ENCODE measurements around the gene JOSD2. TPM values are rescaled to one million over a fixed set of nuclear protein-coding genes. Genes with fewer than 3 reads are reported as not detected.

JOSD2 gene
- total RNA-seq, 1 donor from 2014 or later: 41.7 TPM

- Mint-ChIP-seq H3K4me1 (ENCODE audit: low read depth) (peaks cover 13% of the 10 kb centered on the region), H3K9me3 (no peaks in the 10 kb centered on the region), H3K4me3 (peak overlapping the region; percentile 17), H3K27me3 (ENCODE audit: insufficient read depth) (no peaks in the 10 kb centered on the region), H3K27ac (peak overlapping the region; percentile 6), H3K36me3 (ENCODE audit: low read depth) (peaks cover 2% of the 10 kb centered on the region)
- intact Hi-C loops (cut with micrococcal nuclease): no loop called here
- DNase-seq (ENCODE audit: low spot score): no peak
Observed at GRCh38 chr19:50492303-50493052, 18.5 kb downstream of the JOSD2 start.

- peaks cover 7% of the 10 kb centered on the region for H3K9me3 Mint-ChIP-seq
- intact Hi-C loops (cut with micrococcal nuclease): no loop called here
- peaks cover 13% of the 10 kb centered on the region for H3K4me1 Mint-ChIP-seq (ENCODE audit: low read depth)
- peak overlapping the region; percentile 40 for H3K27ac Mint-ChIP-seq
- peaks cover 9% of the 10 kb centered on the region for H3K36me3 Mint-ChIP-seq (ENCODE audit: low read depth)
- no peak overlapping the region for H3K4me3 Mint-ChIP-seq
- H3K27me3 Mint-ChIP-seq (ENCODE audit: insufficient read depth): no peaks in the 10 kb centered on the region
- DNase-seq (ENCODE audit: low spot score): no peak
Observed at GRCh38 chr19:50490991-50491472, 20.0 kb downstream of the JOSD2 start.

DNA sequence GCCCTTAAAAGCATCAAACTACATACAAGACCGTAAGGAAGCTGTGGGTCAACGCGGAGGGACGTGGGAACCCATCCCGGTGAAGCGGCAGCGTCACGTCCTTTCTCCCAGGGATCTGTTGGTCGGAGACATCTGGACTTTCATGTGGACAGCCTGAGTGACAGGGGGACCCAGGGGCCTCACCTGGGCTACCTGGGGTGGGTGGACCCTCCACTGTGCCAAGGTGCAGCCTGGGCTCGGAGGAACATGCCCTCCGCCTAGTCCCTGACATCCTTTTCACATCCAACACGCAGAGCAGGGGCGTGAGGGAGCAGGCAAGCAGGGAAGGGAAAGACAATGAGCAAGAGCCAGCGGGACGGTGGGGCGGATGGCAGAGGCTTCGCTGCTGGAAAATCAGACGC, 20.6 kb downstream of the JOSD2 start:
- Mint-ChIP-seq H3K27ac (no peak overlapping the region), H3K36me3 (ENCODE audit: low read depth) (peaks cover 15% of the 10 kb centered on the region), H3K4me1 (ENCODE audit: low read depth) (peaks cover 13% of the 10 kb centered on the region), H3K4me3 (no peak overlapping the region), H3K27me3 (ENCODE audit: insufficient read depth) (no peaks in the 10 kb centered on the region), H3K9me3 (peaks cover 13% of the 10 kb centered on the region)
- intact Hi-C loops (cut with micrococcal nuclease): no loop called here
- DNase-seq (ENCODE audit: low spot score): no peak

DNA sequence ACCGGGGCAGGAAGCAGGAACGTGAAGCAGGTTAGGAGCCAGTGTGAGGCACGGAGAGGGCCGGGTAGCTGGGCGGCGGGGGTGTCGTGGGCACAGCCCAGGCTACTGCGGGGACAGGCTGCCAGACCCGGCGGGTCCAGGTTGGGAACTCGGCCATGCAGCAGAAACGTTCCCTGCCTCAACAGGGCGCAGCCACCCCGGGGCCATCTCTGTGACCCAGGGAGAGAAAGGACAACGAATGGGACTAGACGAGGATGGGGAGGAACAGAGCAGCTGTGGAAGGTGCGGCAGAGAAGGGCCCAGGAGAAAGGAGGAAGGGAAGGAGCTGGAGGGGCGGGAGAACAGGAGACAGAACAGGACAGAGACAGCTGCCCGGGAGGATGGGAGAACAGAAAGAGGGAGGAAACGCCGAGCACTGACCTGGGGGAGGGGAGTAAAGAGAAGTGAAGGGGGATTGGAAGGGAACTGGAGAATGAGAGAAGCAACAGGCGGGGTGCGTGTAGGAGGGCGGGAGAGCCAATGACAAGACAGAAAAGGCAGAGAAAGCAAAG, 21.5 kb downstream of the JOSD2 start:
- Mint-ChIP-seq H3K9me3 (peaks cover 16% of the 10 kb centered on the region), H3K4me3 (no peak overlapping the region), H3K27ac (no peak overlapping the region)

DNA sequence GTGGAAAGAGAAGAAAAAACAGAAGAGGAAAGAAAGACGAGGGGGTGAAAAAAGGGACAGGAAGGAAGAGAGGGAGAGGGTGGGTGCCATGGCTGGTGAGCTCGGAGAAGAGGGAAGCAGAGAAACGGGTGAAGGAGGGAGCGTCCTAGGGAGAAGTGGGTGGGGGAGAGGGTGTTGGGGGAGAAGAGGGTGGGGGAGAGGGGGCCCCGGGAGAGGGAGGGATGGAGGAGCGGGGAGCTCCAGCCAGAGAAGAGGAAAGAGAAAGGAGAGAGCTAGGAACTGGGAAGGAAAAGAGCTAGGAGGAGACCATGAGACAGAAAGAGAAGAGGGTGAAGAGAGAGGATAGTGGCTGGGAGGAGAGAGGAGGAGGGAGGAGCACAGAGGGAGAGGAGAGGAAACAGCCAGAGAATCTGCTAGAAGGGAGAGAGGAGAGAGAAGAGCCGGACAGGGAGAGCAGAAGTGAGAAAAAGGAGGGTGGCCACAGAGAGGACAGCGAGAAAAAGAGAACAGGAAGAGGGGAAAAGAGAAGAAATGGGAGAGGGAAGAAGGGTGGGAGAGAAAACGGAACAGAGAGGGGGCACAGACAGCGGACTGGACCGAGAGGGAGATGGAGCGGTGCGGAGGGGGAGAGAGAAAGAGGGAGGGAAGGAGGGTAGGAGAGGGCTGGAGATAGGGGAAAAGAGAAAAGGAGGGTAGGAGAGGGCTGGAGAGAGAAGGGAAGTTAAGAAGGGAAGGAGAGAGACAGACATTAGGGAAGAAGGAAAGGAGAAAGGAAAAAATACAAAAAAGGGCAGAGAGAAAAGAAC, 22.4 kb downstream of the JOSD2 start:
- Mint-ChIP-seq H3K4me1 (ENCODE audit: low read depth) (peaks cover 13% of the 10 kb centered on the region), H3K36me3 (ENCODE audit: low read depth) (peaks cover 21% of the 10 kb centered on the region), H3K27ac (peak overlapping the region; percentile 45), H3K9me3 (peaks cover 16% of the 10 kb centered on the region), H3K4me3 (no peak overlapping the region), H3K27me3 (ENCODE audit: insufficient read depth) (no peaks in the 10 kb centered on the region)
- no peak for DNase-seq (ENCODE audit: low spot score)
- intact Hi-C loops (cut with micrococcal nuclease): no loop called here

More for the DNA sequence above, 21.5 kb downstream of the JOSD2 start:
- Mint-ChIP-seq H3K4me1 (ENCODE audit: low read depth) (peaks cover 13% of the 10 kb centered on the region), H3K36me3 (ENCODE audit: low read depth) (peaks cover 21% of the 10 kb centered on the region), H3K27me3 (ENCODE audit: insufficient read depth) (no peaks in the 10 kb centered on the region)
- DNase-seq (ENCODE audit: low spot score): no peak
- intact Hi-C loops (cut with micrococcal nuclease): no loop called here

DNA sequence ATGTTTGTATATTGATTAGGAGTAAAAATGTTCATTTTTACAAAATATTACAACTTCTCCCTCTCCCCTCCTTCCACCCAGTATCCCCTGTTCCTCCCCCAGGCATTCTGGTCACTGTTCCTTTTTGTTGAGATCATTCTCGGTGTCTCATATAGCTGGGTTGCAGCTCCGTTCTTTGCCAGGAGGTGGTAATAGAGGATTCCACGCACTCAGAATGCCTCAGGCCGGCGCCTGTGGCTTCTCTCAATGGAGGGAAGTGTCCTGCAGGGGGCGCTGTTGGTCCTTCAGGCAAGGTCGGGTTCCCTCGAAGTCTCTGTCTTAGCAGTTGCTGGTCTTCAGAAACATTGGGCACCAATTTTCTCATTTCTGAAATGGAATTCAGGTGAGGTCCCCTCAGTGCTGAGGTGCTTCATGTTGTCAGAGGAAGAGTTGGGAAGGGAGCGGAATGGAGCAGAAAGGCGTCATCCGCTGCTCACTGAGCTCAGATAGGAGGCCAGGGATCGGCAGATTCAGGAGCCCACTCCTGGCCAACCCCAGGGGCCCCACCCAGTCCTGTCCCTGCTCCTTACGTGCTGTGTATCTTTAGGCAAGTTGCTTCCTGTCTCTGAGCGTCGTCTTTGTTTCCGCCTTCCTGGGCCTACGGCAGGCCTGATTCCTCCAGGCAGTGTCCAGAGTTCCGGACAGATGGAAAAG, 24.0 kb downstream of the JOSD2 start:
- peak; percentile 28 for DNase-seq (ENCODE audit: low spot score)
- H3K27me3 Mint-ChIP-seq (ENCODE audit: insufficient read depth): no peaks in the 10 kb centered on the region
- H3K36me3 Mint-ChIP-seq (ENCODE audit: low read depth): peaks cover 28% of the 10 kb centered on the region
- H3K9me3 Mint-ChIP-seq: peaks cover 16% of the 10 kb centered on the region
- intact Hi-C loops (cut with micrococcal nuclease): no loop called here
- H3K4me3 Mint-ChIP-seq: no peak overlapping the region
- H3K27ac Mint-ChIP-seq: no peak overlapping the region
- H3K4me1 Mint-ChIP-seq (ENCODE audit: low read depth): peaks cover 7% of the 10 kb centered on the region

DNA sequence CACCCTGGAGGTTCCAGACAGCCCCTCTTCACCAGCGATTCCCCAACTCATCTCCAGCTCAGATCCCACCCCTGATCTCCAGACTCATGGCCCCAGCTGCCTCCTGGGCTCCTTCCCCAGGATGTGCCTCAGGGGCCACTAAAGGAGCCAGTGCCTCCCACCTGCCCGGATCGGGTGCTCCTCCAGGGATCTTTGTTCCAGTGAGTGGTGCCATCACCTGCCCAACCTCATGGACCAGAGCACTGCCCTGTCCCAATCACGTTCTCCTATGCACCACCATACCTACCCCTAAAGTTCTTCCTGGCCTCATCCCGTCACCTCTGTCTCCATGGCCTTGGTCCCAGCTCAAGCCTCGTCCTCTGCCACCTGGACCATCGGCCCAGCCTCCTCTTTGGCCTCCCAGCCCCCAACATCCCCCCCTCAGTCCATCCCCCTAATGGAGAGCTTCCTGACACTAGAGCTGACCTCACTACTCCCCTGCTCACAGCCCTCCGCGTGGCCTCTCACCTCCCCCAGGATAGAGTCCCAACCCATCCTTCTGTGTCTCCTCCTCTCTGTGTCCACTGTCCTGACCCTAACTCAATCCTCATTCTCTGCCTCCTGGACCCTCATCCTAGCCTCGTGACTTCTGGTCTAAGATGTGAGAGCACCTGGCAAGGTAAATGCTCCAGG, 25.6 kb downstream of the JOSD2 start:
- Mint-ChIP-seq H3K9me3 (peaks cover 16% of the 10 kb centered on the region), H3K27me3 (ENCODE audit: insufficient read depth) (no peaks in the 10 kb centered on the region), H3K4me3 (no peak overlapping the region), H3K4me1 (ENCODE audit: low read depth) (no peaks in the 10 kb centered on the region), H3K36me3 (ENCODE audit: low read depth) (peaks cover 32% of the 10 kb centered on the region), H3K27ac (no peak overlapping the region)
- DNase-seq (ENCODE audit: low spot score): no peak
- intact Hi-C loops (cut with micrococcal nuclease): no loop called here

- H3K4me3 Mint-ChIP-seq: no peak overlapping the region
- peaks cover 36% of the 10 kb centered on the region for H3K36me3 Mint-ChIP-seq (ENCODE audit: low read depth)
- no peak overlapping the region for H3K27ac Mint-ChIP-seq
- H3K9me3 Mint-ChIP-seq: peaks cover 16% of the 10 kb centered on the region
- intact Hi-C loops (cut with micrococcal nuclease): no loop called here
- peaks cover 8% of the 10 kb centered on the region for H3K4me1 Mint-ChIP-seq (ENCODE audit: low read depth)
- H3K27me3 Mint-ChIP-seq (ENCODE audit: insufficient read depth): no peaks in the 10 kb centered on the region
- no peak for DNase-seq (ENCODE audit: low spot score)
Observed at GRCh38 chr19:50482916-50483315, 28.1 kb downstream of the JOSD2 start.

GRCh38 chr19:50482271-50482855, 28.6 kb downstream of the JOSD2 start:
- intact Hi-C loops (cut with micrococcal nuclease): no loop called here
- Mint-ChIP-seq H3K36me3 (ENCODE audit: low read depth) (peaks cover 38% of the 10 kb centered on the region), H3K4me1 (ENCODE audit: low read depth) (peaks cover 14% of the 10 kb centered on the region), H3K27ac (no peak overlapping the region), H3K27me3 (ENCODE audit: insufficient read depth) (no peaks in the 10 kb centered on the region), H3K9me3 (peaks cover 16% of the 10 kb centered on the region), H3K4me3 (no peak overlapping the region)
- no peak for DNase-seq (ENCODE audit: low spot score)

- Mint-ChIP-seq H3K4me3 (no peak overlapping the region), H3K9me3 (peaks cover 12% of the 10 kb centered on the region), H3K27ac (no peak overlapping the region), H3K4me1 (ENCODE audit: low read depth) (peaks cover 19% of the 10 kb centered on the region), H3K27me3 (ENCODE audit: insufficient read depth) (no peaks in the 10 kb centered on the region), H3K36me3 (ENCODE audit: low read depth) (peaks cover 35% of the 10 kb centered on the region)
- no peak for DNase-seq (ENCODE audit: low spot score)
- intact Hi-C loops (cut with micrococcal nuclease): no loop called here
Observed at GRCh38 chr19:50481351-50482149, 29.4 kb downstream of the JOSD2 start.

DNA sequence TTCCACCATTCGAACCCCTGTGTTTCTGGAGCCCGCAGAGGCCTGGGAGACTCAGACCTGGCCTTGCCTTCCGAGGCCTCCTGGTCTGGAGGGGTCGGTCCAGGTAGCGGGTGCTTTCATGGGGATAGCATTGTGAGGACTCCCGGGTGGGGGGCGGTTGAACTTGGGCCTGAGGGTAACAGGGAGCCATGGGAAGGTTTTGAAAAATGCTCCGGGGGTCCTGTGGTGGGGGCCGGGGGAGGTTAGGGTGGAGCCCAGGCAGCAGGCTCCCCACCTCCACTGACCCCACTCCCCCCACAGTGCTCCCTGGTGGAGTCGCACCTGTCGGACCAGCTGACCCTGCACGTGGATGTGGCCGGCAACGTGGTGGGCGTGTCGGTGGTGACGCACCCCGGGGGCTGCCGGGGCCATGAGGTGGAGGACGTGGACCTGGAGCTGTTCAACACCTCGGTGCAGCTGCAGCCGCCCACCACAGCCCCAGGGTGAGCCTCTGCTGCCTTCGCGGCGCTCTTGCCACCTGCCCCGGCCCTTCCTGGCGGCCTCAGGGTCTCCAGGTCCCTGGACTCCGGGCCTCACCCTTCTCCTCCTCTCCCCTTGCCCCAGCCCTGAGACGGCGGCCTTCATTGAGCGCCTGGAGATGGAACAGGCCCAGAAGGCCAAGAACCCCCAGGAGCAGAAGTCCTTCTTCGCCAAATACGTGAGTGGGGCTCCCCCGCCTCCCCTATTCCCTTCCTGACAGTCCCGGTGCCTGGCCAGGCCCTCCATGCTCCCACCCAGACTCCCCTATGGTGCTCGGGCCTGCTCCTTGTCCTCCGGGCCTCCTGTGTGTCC, 30.5 kb downstream of the JOSD2 start:
- no peaks in the 10 kb centered on the region for H3K27me3 Mint-ChIP-seq (ENCODE audit: insufficient read depth)
- peaks cover 20% of the 10 kb centered on the region for H3K4me1 Mint-ChIP-seq (ENCODE audit: low read depth)
- H3K4me3 Mint-ChIP-seq: no peak overlapping the region
- H3K36me3 Mint-ChIP-seq (ENCODE audit: low read depth): peaks cover 28% of the 10 kb centered on the region
- intact Hi-C loops (cut with micrococcal nuclease): no loop called here
- DNase-seq (ENCODE audit: low spot score): no peak
- H3K9me3 Mint-ChIP-seq: peaks cover 3% of the 10 kb centered on the region
- no peak overlapping the region for H3K27ac Mint-ChIP-seq
